ENCODE results near the gene VGLL1. TPM values are rescaled to one million over a fixed set of nuclear protein-coding genes. Genes with fewer than 3 reads are reported as not detected.

VGLL1 gene
- total RNA-seq, 1 donor from 2014 or later: 1.3 TPM

DNA sequence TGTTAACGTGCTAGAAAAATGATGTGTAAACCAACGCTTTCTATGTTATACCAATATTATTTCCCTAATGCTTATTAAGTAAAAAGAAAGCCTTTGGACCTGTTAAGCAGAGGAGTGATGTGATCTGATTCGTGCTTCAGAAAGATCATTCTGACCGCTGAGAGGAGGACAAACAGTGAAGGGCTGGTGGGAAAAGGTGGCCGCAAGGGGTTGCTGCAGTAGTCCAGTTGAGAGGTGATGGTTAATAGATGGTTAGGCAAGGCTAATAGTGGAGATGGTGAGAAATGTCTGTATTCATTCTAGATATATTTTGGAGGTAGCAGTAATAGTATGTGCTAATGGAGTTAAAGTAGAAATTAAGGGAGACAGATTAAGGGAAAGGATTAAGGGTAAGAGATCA lies 12.9 kb upstream of the VGLL1 start:
- FAIRE-seq: peak; percentile 41
- Mint-ChIP-seq H3K27ac (ENCODE audit: unreplicated experiment) (no peak overlapping the region), H3K36me3 (ENCODE audit: low read depth, unreplicated experiment) (no peaks in the 10 kb centered on the region), H3K4me1 (ENCODE audit: low read depth, unreplicated experiment) (no peaks in the 10 kb centered on the region), H3K4me3 (ENCODE audit: unreplicated experiment) (no peak overlapping the region), H3K9me3 (ENCODE audit: unreplicated experiment) (no peaks in the 10 kb centered on the region), H3K27me3 (ENCODE audit: low read depth, unreplicated experiment) (no peaks in the 10 kb centered on the region)
- Histone ChIP-seq H3K4me1 (ENCODE audit: insufficient read depth, low read length) (no peaks in the 10 kb centered on the region), H3K27me3 (ENCODE audit: insufficient read depth, low read length) (no peaks in the 10 kb centered on the region), H3K36me3 (ENCODE audit: insufficient read depth, low read length) (no peaks in the 10 kb centered on the region), H3K79me2 (ENCODE audit: insufficient read depth, low read length) (no peaks in the 10 kb centered on the region), H2AFZ (ENCODE audit: low read depth, low read length) (no peak overlapping the region), H3K4me2 (ENCODE audit: low read length) (no peak overlapping the region), H3K9ac (ENCODE audit: low read length) (no peak overlapping the region), H3K9me3 (ENCODE audit: insufficient read depth, low read depth, low read length) (no peaks in the 10 kb centered on the region), H3K4me3 (ENCODE audit: insufficient read depth, low read depth, low read length) (no peak overlapping the region), H3K27ac (ENCODE audit: low read depth, low read length) (no peak overlapping the region), H4K20me1 (ENCODE audit: insufficient read depth, low read length) (no peaks in the 10 kb centered on the region)
- DNase-seq (ENCODE audit: low read depth): no peak
- TF ChIP-seq, protein P1, sequence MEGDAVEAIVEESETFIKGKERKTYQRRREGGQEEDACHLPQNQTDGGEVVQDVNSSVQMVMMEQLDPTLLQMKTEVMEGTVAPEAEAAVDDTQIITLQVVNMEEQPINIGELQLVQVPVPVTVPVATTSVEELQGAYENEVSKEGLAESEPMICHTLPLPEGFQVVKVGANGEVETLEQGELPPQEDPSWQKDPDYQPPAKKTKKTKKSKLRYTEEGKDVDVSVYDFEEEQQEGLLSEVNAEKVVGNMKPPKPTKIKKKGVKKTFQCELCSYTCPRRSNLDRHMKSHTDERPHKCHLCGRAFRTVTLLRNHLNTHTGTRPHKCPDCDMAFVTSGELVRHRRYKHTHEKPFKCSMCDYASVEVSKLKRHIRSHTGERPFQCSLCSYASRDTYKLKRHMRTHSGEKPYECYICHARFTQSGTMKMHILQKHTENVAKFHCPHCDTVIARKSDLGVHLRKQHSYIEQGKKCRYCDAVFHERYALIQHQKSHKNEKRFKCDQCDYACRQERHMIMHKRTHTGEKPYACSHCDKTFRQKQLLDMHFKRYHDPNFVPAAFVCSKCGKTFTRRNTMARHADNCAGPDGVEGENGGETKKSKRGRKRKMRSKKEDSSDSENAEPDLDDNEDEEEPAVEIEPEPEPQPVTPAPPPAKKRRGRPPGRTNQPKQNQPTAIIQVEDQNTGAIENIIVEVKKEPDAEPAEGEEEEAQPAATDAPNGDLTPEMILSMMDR (IDR thresholded peaks at IDR 0.05; ENCODE audit: insufficient read depth, low read depth, low read length): no peak
- TF ChIP-seq EZH2 (IDR thresholded peaks at IDR 0.05; ENCODE audit: insufficient read depth, low read length): no peak

DNA sequence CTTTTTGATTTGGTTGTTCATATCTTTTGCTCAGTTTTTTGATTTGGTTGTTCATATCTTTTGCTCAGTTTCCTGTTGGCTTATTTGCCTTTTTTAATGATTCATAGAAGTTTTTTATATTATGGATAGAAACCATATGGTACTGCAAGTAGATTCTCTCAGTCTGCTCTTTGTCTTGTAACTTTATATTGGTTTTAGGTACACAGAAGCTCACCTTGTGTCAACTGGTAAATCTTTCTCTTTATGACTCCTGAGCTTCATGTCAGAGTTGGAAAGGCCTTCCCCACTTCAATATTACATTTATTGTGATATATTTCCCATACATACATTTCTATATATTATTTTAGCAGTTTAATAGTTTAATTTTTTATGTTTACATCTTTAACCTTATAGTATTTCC lies 8.2 kb upstream of the VGLL1 start:
- DNase-seq (ENCODE audit: low read depth): no peak
- Mint-ChIP-seq H3K4me3 (ENCODE audit: unreplicated experiment) (no peak overlapping the region), H3K4me1 (ENCODE audit: low read depth, unreplicated experiment) (peaks cover 4% of the 10 kb centered on the region), H3K9me3 (ENCODE audit: unreplicated experiment) (no peaks in the 10 kb centered on the region), H3K27me3 (ENCODE audit: low read depth, unreplicated experiment) (no peaks in the 10 kb centered on the region), H3K36me3 (ENCODE audit: low read depth, unreplicated experiment) (no peaks in the 10 kb centered on the region), H3K27ac (ENCODE audit: unreplicated experiment) (no peak overlapping the region)
- FAIRE-seq: peak; percentile 90
- Histone ChIP-seq H3K4me1 (ENCODE audit: insufficient read depth, low read length) (no peaks in the 10 kb centered on the region), H3K9ac (ENCODE audit: low read length) (no peak overlapping the region), H3K36me3 (ENCODE audit: insufficient read depth, low read length) (no peaks in the 10 kb centered on the region), H4K20me1 (ENCODE audit: insufficient read depth, low read length) (no peaks in the 10 kb centered on the region), H3K4me2 (ENCODE audit: low read length) (no peak overlapping the region), H3K27ac (ENCODE audit: low read depth, low read length) (no peak overlapping the region), H3K4me3 (ENCODE audit: insufficient read depth, low read depth, low read length) (no peak overlapping the region), H3K79me2 (ENCODE audit: insufficient read depth, low read length) (no peaks in the 10 kb centered on the region), H3K27me3 (ENCODE audit: insufficient read depth, low read length) (no peaks in the 10 kb centered on the region), H3K9me3 (ENCODE audit: insufficient read depth, low read depth, low read length) (no peaks in the 10 kb centered on the region), H2AFZ (ENCODE audit: low read depth, low read length) (no peak overlapping the region)
- TF ChIP-seq EZH2 (IDR thresholded peaks at IDR 0.05; ENCODE audit: insufficient read depth, low read length): no peak
- TF ChIP-seq, protein P1 (IDR thresholded peaks at IDR 0.05; ENCODE audit: insufficient read depth, low read depth, low read length): no peak

DNA sequence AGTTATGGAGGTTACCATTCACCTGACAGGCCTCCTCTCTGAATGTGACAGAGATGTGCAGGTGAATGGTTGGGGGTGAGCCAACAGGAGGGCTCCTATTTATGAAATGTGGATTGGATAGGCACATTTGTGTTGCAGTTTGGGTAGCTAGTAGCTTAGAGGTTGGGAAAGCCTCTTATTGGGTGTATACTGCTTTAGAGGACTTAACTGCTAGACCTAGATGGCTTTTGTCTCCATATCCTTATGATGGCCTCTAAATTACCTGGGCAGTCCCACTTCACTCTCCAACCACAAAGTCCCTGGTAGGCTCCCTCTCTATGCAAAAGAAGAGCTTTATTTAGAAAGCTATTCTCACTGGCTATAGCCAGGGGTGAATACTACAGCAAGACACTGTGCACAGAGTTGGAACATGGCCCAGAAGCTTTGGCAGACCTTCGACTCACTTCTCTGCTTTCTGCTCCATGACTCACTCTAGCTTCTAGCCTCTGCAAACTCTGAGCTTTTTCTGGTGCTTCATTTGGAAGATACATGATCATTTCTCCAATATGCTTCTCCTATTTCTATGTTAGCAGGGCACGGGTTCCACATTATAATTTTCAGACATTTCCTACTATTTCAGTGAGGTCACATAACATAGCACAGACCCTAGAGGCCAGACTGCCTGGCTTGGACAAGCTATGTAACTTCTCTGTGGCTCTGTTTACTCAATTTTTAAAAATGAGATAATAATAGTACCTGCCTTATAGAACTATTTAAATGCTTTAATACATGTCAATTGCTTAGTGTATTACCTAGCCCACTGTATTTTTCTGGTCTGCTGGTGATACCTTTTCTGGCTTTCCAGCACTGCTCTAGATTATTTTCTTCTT lies 6.0 kb upstream of the VGLL1 start:
- no peaks in the 10 kb centered on the region for H3K79me2 ChIP-seq (ENCODE audit: insufficient read depth, low read length)
- Mint-ChIP-seq H3K4me1 (ENCODE audit: low read depth, unreplicated experiment) (peaks cover 4% of the 10 kb centered on the region), H3K27me3 (ENCODE audit: low read depth, unreplicated experiment) (no peaks in the 10 kb centered on the region), H3K9me3 (ENCODE audit: unreplicated experiment) (no peaks in the 10 kb centered on the region), H3K27ac (ENCODE audit: unreplicated experiment) (no peak overlapping the region), H3K4me3 (ENCODE audit: unreplicated experiment) (no peak overlapping the region), H3K36me3 (ENCODE audit: low read depth, unreplicated experiment) (no peaks in the 10 kb centered on the region)
- H3K4me2 ChIP-seq (ENCODE audit: low read length): no peak overlapping the region
- no peak overlapping the region for H3K27ac ChIP-seq (ENCODE audit: low read depth, low read length)
- FAIRE-seq (peak; percentile 90), DNase-seq (ENCODE audit: low read depth) (peak; percentile 78)
- no peak overlapping the region for H3K4me3 ChIP-seq (ENCODE audit: insufficient read depth, low read depth, low read length)
- H2AFZ ChIP-seq (ENCODE audit: low read depth, low read length): no peak overlapping the region
- TF ChIP-seq EZH2 (IDR thresholded peaks at IDR 0.05; ENCODE audit: insufficient read depth, low read length): no peak
- TF ChIP-seq, protein P1 (IDR thresholded peaks at IDR 0.05; ENCODE audit: insufficient read depth, low read depth, low read length): no peak
- H3K9ac ChIP-seq (ENCODE audit: low read length): no peak overlapping the region
- no peaks in the 10 kb centered on the region for H3K27me3 ChIP-seq (ENCODE audit: insufficient read depth, low read length)
- no peaks in the 10 kb centered on the region for H4K20me1 ChIP-seq (ENCODE audit: insufficient read depth, low read length)
- H3K36me3 ChIP-seq (ENCODE audit: insufficient read depth, low read length): no peaks in the 10 kb centered on the region
- H3K4me1 ChIP-seq (ENCODE audit: insufficient read depth, low read length): no peaks in the 10 kb centered on the region
- no peaks in the 10 kb centered on the region for H3K9me3 ChIP-seq (ENCODE audit: insufficient read depth, low read depth, low read length)

All from astrocyte (in vitro differentiated cells and primary cell).